GM13977 (cell line): ENCODE results near the gene KRTAP10-8.
"Not testable (repeated sequence)": the region's sequence is repeated elsewhere in the genome, so short reads cannot be mapped to it uniquely, and the experiment has no call there.

ENCODE experiments used
- DNase-seq: peaks from one replicate; pipeline ENCODE4 v3.0.0; 2012; ENCODE audit warnings: low spot score
- CTCF ChIP-seq: IDR thresholded peaks from 2 replicates; pipeline ENCODE4 v1.5.1; 2012; ENCODE audit warnings: mild to moderate bottlenecking, control low read depth; ENCODE audit not compliant: insufficient read depth; ENCODE audit errors: extremely low read depth, missing control alignments
- in situ Hi-C: fragments of 300-500 bp; cut with MboI; formaldehyde crosslinking; loops from one replicate; pipeline ENCODE4 v1.12.0; 2022; ENCODE audit warnings: low sequenced_read_pairs, low pct_unique_long_range_greater_than_20kb, mixed read lengths, inconsistent platforms; ENCODE audit not compliant: unreplicated experiment

The KRTAP10-8 gene

GRCh38 chr21:44601596-44602462, 10.1 kb upstream of the KRTAP10-8 start:
- in situ Hi-C loops, result no loop called here
- no peak for TF ChIP-seq CTCF
- DNase-seq, result no peak

- in situ Hi-C loops, result no loop called here
- TF ChIP-seq CTCF, result no peak
- DNase-seq, result no peak
Measured at GRCh38 chr21:44602463-44602850, 9.4 kb upstream of the KRTAP10-8 start.

DNA sequence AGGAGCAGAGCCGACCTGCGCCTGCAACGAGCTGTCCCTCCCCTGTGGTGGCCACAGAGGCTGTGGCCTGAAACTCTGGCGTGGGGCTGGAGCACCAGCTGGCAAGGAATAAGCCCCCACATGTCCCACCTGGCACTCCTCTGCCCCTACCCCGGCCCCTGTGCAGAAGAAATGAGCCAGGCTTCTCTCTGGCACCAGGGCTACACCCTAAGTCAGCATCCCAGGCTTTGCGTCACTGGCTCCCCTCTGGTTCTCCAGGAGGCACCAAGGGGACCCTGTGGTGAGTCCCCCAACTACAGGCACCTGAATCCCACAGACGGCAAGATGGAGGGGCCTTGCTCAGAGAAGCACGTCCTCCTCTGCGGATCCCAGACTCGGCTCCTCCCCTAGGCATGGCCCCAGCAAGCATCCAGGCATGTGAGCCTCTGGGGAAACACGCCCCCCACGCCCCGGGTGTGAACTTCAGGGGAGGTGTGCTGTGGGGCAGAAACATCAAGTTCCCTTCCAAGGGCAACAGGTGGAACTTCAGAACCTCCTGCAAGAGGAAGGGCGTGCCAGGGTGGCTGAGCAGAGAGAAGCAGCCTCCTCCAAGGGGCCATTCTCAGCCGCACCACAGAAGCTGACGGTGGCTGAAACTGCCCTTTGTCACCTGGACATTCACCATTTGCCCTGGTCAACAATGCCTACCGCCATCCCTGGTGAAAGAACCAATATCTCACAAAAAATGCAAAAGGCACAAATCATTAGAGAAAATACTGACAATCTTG, 8.6 kb upstream of the KRTAP10-8 start:
- TF ChIP-seq CTCF, result no peak
- no peak for DNase-seq
- in situ Hi-C loops, result no loop called here

GRCh38 chr21:44603911-44604310, 8.0 kb upstream of the KRTAP10-8 start:
- no peak for TF ChIP-seq CTCF
- DNase-seq, result no peak
- in situ Hi-C loops, result no loop called here

GRCh38 chr21:44606495-44606894, 5.4 kb upstream of the KRTAP10-8 start:
- in situ Hi-C loops, result no loop called here
- no peak for DNase-seq
- no peak for TF ChIP-seq CTCF

DNA sequence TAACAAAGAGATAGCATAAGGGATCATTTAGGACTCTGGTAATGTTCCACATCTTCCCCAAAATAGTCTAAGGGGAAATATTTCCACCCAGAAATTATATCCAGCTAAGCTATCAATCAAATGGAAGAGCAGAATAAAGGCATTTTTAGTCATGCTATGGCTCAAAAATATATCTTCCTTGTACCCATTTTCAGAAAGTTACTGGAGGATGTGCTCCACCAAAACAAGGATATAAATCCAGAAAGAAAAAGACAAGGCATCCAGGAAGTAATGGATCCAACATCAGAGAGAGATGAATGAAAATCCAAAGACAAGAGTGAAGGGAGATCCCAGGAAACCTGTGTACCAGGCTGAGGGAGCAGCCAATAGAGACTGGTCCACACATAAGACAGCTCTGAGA, 2.7 kb upstream of the KRTAP10-8 start:
- in situ Hi-C loops, result no loop called here
- DNase-seq, result no peak
- no peak for TF ChIP-seq CTCF

DNA sequence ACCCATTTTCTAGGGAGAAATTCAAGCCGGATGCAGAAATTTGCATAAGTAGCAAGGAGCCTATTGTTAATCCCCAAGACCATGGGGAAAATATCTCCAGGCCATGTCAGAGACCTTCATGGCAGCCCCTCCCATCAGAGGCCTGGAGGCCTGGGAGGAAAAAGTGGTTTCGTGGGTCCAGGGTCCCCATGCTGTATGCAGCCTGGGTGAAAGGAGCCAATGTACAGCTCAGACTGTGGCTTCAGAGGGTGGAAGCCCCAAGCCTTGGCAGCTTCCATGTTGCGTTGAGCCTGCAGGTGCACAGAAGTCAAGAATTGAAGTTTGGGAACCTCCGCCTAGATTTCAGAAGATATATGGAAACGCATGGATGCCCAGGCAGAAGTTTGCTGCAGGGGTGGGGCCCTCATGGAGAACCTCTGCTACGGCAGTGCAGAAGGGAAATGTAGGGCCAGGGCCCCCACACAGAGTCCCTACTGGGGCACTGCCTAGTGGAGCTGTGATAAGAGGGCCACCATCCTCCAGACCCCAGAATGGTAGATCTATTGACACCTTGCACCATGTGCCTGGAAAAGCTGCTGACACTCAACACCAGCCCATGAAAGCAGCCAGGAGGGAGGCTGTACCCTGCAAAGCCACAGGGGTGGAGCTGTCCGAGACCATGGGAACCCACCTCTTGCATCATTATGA, 1.6 kb upstream of the KRTAP10-8 start:
- DNase-seq, in situ Hi-C loops: not testable (repeated sequence)
